Colon (tissue), 2 donors: ENCODE data around the gene VEPH1.

Experiments used
- FAIRE-seq: peaks from 2 replicates; lab custom pipeline; 2012; peaks lifted over from hg19 to GRCh38; lab: Jason Lieb, UNC
- donor health status: control.
- donor health status: control.

Gene VEPH1

DNA sequence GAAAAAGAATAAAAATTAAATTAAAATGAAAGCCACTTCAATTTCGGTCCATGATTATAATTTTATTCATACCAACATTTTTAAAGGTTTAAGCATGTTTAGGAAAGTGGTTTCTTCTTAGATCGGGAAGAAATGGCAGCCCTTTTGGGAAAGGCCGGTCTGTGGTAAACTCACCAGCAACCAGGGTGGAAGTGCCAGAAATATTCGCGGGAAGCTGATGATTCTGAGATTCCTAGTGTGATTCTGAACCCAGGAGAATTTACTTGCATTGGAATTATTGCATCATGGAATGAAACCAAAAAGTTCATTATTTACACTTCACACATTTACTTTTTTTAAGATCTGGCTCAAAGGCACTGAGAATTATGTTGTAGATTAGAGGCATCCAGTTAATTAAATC, 246.1 kb downstream of the VEPH1 start:
- no peak for FAIRE-seq

- FAIRE-seq, result no peak
Measured at GRCh38 chr3:157255797-157256196, 247.4 kb downstream of the VEPH1 start.

DNA sequence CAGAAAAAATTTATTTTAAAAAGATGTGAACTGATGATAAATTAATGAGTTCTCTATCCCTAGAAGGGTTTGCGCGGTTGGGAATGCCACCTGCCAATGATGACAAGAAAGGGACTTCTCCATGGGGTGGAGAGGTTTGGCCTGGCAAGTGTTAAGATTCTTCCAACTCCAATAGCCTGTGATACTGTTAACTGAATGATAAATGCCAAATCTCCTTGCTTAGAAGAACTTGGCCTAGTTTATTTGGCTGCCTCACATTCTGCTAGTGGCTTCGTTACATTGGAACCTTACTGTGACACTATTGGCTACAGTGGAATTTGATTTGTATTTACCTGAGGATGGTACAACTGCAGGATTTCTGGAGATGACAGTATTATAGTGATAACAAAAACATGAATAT, 251.5 kb downstream of the VEPH1 start:
- FAIRE-seq, result no peak

GRCh38 chr3:157249606-157250005, 253.6 kb downstream of the VEPH1 start:
- FAIRE-seq, result no peak

GRCh38 chr3:157248590-157249422, 254.4 kb downstream of the VEPH1 start:
- FAIRE-seq, result no peak

- FAIRE-seq, result no peak
Measured at GRCh38 chr3:157247391-157247790, 255.8 kb downstream of the VEPH1 start.

- FAIRE-seq, result no peak
Measured at GRCh38 chr3:157242836-157243235, 260.4 kb downstream of the VEPH1 start.

DNA sequence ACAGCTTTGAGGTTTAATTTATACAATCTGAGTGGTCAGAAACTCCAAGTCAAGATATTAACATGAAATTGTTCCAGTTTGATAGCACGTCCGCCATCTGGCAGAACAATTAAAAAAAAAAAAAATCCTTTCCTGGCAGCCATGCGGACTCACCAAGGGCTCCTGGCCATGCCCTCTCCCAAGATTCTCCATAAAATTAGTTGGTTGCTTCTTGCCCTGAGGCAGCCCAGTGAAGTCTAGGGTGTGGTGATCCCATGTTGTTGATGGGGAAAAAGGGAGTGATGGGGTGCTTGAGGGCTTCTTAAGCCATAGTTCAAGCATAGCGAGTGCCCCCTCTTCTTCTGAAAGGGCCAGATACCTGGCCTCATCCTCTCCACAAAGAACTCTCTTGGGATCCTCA, 261.6 kb downstream of the VEPH1 start:
- no peak for FAIRE-seq

DNA sequence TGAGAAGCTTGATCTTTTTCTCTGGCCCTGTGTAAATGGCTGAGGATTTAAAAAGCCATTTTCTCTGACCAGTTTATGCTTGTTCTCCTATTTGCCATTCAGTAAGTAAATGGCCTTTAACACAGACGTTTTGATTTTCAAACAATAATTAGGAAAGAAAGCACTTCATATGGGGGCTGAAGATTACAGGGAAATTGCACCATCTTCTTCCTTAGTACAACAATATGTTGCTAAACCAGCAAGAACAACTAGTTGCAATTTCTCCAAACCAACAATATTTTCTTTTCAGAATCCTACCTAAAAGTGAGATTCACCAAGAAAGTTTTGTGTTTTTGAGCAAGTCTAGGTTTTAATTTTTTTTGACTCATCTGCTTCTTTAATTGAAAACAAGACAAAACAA, 262.8 kb downstream of the VEPH1 start:
- no peak for FAIRE-seq

GRCh38 chr3:157239082-157239704, 264.0 kb downstream of the VEPH1 start:
- FAIRE-seq, result no peak

GRCh38 chr3:157238457-157238856, 264.8 kb downstream of the VEPH1 start:
- FAIRE-seq, result no peak

- FAIRE-seq, result no peak
Measured at GRCh38 chr3:157237886-157238285, 265.3 kb downstream of the VEPH1 start.

GRCh38 chr3:157235291-157235690, 267.9 kb downstream of the VEPH1 start:
- no peak for FAIRE-seq

- no peak for FAIRE-seq
Measured at GRCh38 chr3:157233923-157234322, 269.3 kb downstream of the VEPH1 start.

GRCh38 chr3:157232141-157232540, 271.1 kb downstream of the VEPH1 start:
- no peak for FAIRE-seq

DNA sequence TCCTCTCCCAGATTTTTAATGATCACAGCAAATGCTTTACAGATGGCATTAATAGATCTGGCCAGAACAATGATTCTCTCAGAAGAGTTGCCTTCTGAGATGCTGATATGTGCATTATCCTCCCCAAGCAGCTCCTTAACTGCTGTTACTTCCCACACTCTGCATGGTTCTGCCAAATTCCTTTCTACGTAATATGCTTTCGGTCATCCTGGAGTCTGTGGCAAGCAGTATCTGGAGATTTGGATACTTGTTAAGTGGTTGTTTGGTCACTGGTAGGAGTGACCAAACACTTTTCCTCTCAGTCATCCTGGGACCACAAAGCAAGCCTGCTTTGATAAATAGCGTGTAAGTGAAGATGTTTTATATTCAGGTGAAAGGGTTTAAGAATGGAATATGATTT, 272.1 kb downstream of the VEPH1 start:
- no peak for FAIRE-seq

DNA sequence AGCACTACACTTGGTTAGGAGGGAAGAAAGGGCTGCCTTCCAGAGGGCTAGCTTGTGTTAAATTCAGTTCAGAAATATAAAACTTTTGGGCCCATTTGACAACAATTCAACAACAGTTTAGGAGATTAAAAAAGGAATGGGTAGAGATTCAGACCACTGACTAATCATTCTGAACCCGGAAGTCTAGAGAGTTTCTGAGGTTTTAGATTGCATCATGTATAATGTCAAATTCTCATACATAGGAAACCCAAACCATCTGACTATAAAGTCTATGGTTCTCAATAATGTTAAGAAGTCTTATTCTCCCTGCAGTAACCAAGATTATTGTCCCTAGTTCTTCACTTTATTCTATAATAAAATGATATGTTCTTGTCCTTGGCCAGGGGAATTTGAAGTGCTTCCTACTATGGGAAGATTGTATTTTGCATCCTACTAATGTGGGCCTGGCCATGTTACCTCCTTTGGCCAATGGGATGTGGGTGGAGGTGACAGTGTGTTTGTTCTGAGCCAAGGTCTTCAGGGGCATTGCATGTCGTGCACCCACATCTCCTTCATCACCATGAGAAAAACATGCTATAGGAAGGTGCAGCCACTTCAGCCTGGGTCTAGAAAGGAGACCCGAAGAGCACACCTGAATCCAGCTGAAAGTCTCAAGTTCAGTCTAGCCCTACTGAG, 276.9 kb downstream of the VEPH1 start:
- no peak for FAIRE-seq

- no peak for FAIRE-seq
Measured at GRCh38 chr3:157225001-157225400, 278.2 kb downstream of the VEPH1 start.

GRCh38 chr3:157220883-157221282, 282.3 kb downstream of the VEPH1 start:
- no peak for FAIRE-seq

DNA sequence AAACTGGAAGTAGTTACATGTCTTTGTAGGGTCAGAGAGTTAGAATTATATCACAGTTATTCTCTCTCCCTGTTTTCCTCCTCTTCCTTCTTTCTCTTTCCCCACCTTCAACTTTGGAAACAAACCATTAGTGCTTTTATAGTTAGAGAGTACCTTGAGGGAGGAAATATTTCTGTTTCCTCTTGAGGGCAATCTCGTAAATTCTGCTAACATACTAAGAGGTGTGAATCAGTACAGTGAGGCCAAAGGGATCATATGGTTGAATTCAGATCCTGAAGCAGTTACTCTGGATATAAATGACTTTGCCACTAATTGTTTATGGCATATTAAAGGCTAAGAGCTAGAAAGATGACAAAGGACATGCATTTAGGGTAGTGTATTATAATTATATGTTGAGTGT, 283.0 kb downstream of the VEPH1 start:
- FAIRE-seq, result no peak

GRCh38 chr3:157219215-157219614, 284.0 kb downstream of the VEPH1 start:
- FAIRE-seq, result no peak
